Activated CD8-positive, alpha-beta T cell treated with anti-CD3 and anti-CD28 coated beads, Interleukin-2, amount 10 ng/mL, durations not matched to agents 7 days and 5 days (primary cell): ENCODE measurements around the gene POTEC. TPM values are rescaled to one million over a fixed set of nuclear protein-coding genes. Genes with fewer than 3 reads are reported as not detected.
"Not testable (repeated sequence)": the region's sequence is repeated elsewhere in the genome, so short reads cannot be mapped to it uniquely, and the experiment has no call there.

Experiments used
- ATAC-seq: fragments of 150-1000 bp; cut with Tn5 transposase; one replicate; pipeline ENCODE4 v1.10.0; 2021; ENCODE audit warnings: moderate library complexity
- CTCF ChIA-PET: fragments of 350-600 bp; sonication (Branson Sonifier 250); formaldehyde crosslinking; loops from one replicate; lab custom pipeline; 2021; ENCODE audit warnings: antibody characterized with exemption; lab: Charles Lee
- POLR2A ChIA-PET: fragments of 350-600 bp; sonication (Branson Sonifier 250); formaldehyde crosslinking; loops from one replicate; lab custom pipeline; 2021; ENCODE audit warnings: antibody characterized with exemption; lab: Charles Lee
- DNase-seq: peaks from one replicate; pipeline ENCODE4 v3.0.0-alpha.2; 2020
- H3K27ac Mint-ChIP-seq: one replicate; pipeline ENCODE4 v1.8.0; 2021; ENCODE audit warnings: mild to moderate bottlenecking, mixed read lengths
- H3K27me3 Mint-ChIP-seq: one replicate; pipeline ENCODE4 v1.8.0; 2021; ENCODE audit warnings: low read depth, mixed read lengths
- H3K36me3 Mint-ChIP-seq: one replicate; pipeline ENCODE4 v1.8.0; 2021; ENCODE audit warnings: low read depth, mixed read lengths
- H3K4me1 Mint-ChIP-seq: one replicate; pipeline ENCODE4 v1.8.0; 2021; ENCODE audit warnings: low read depth, mixed read lengths
- H3K4me3 Mint-ChIP-seq: one replicate; pipeline ENCODE4 v1.8.0; 2021; ENCODE audit warnings: mild to moderate bottlenecking, mixed read lengths
- H3K9me3 Mint-ChIP-seq: one replicate; pipeline ENCODE4 v1.8.0; 2022; ENCODE audit warnings: mixed read lengths; ENCODE audit not compliant: insufficient read depth
- total RNA-seq, 2 experiments: library from RNA; stranded (reverse); gene quantifications; one replicate each; pipeline ENCODE4 v1.2.3, GENCODE V29; 2021

The POTEC gene
- not detected for total RNA-seq

- H3K27ac Mint-ChIP-seq, H3K4me3 Mint-ChIP-seq, DNase-seq, H3K36me3 Mint-ChIP-seq, CTCF ChIA-PET, H3K4me1 Mint-ChIP-seq, POLR2A ChIA-PET, ATAC-seq, H3K9me3 Mint-ChIP-seq, H3K27me3 Mint-ChIP-seq: not testable (repeated sequence)
Measured at GRCh38 chr18:14543446-14543964, at the start of gene POTEC. Gene POTEC, minus strand, starts transcription at chr18:14543600. Its CDS starts 454 bp downstream, at chr18:14543146.

- H3K36me3 Mint-ChIP-seq, result no peaks in the 10 kb centered on the region
- peaks cover 2% of the 10 kb centered on the region for H3K9me3 Mint-ChIP-seq
- ChIA-PET CTCF (no interaction called here), POLR2A (no interaction called here)
- H3K27ac Mint-ChIP-seq, result no peak overlapping the region
- no peak for DNase-seq
- no peaks in the 10 kb centered on the region for H3K4me1 Mint-ChIP-seq
- no peak overlapping the region for H3K4me3 Mint-ChIP-seq
- no peak for ATAC-seq
- no peaks in the 10 kb centered on the region for H3K27me3 Mint-ChIP-seq
Measured at GRCh38 chr18:14577971-14578370, 34.6 kb upstream of the POTEC start.

- H3K36me3 Mint-ChIP-seq, H3K4me3 Mint-ChIP-seq, H3K27me3 Mint-ChIP-seq, POLR2A ChIA-PET, H3K4me1 Mint-ChIP-seq, H3K27ac Mint-ChIP-seq, ATAC-seq, H3K9me3 Mint-ChIP-seq, CTCF ChIA-PET, DNase-seq: not testable (repeated sequence)
Measured at GRCh38 chr18:14559502-14559901, 16.1 kb upstream of the POTEC start.

- H3K27me3 Mint-ChIP-seq, H3K9me3 Mint-ChIP-seq, H3K27ac Mint-ChIP-seq, POLR2A ChIA-PET, H3K36me3 Mint-ChIP-seq, ATAC-seq, CTCF ChIA-PET, DNase-seq, H3K4me3 Mint-ChIP-seq, H3K4me1 Mint-ChIP-seq: not testable (repeated sequence)
Measured at GRCh38 chr18:14531659-14532058, 11.7 kb downstream of the POTEC start.

GRCh38 chr18:14510707-14511106 lies 32.7 kb downstream of the POTEC start:
- H3K9me3 Mint-ChIP-seq, POLR2A ChIA-PET, H3K27ac Mint-ChIP-seq, CTCF ChIA-PET, DNase-seq, H3K27me3 Mint-ChIP-seq, ATAC-seq, H3K36me3 Mint-ChIP-seq, H3K4me3 Mint-ChIP-seq, H3K4me1 Mint-ChIP-seq: not testable (repeated sequence)

GRCh38 chr18:14503691-14504090 lies 39.7 kb downstream of the POTEC start:
- ATAC-seq, H3K9me3 Mint-ChIP-seq, H3K27ac Mint-ChIP-seq, DNase-seq, H3K27me3 Mint-ChIP-seq, H3K4me3 Mint-ChIP-seq, H3K4me1 Mint-ChIP-seq, H3K36me3 Mint-ChIP-seq, CTCF ChIA-PET, POLR2A ChIA-PET: not testable (repeated sequence)

- H3K9me3 Mint-ChIP-seq, CTCF ChIA-PET, H3K27me3 Mint-ChIP-seq, DNase-seq, H3K36me3 Mint-ChIP-seq, POLR2A ChIA-PET, H3K4me1 Mint-ChIP-seq, ATAC-seq, H3K27ac Mint-ChIP-seq, H3K4me3 Mint-ChIP-seq: not testable (repeated sequence)
Measured at GRCh38 chr18:14501894-14502293, 41.5 kb downstream of the POTEC start.

- ATAC-seq, result not testable (repeated sequence)
Measured at GRCh38 chr18:14489256-14490014, 54.0 kb downstream of the POTEC start.

GRCh38 chr18:14488789-14489188 lies 54.6 kb downstream of the POTEC start:
- H3K36me3 Mint-ChIP-seq, POLR2A ChIA-PET, H3K27ac Mint-ChIP-seq, H3K4me1 Mint-ChIP-seq, DNase-seq, H3K4me3 Mint-ChIP-seq, CTCF ChIA-PET, ATAC-seq, H3K9me3 Mint-ChIP-seq, H3K27me3 Mint-ChIP-seq: not testable (repeated sequence)

More at GRCh38 chr18:14489256-14490014, 54.0 kb downstream of the POTEC start:
- H3K4me1 Mint-ChIP-seq, CTCF ChIA-PET, H3K4me3 Mint-ChIP-seq, H3K9me3 Mint-ChIP-seq, DNase-seq, H3K27ac Mint-ChIP-seq, H3K36me3 Mint-ChIP-seq, H3K27me3 Mint-ChIP-seq, POLR2A ChIA-PET: not testable (repeated sequence)

GRCh38 chr18:14486926-14487580 lies 56.3 kb downstream of the POTEC start:
- H3K27ac Mint-ChIP-seq, CTCF ChIA-PET, H3K4me1 Mint-ChIP-seq, H3K9me3 Mint-ChIP-seq, POLR2A ChIA-PET, DNase-seq, H3K27me3 Mint-ChIP-seq, H3K36me3 Mint-ChIP-seq, ATAC-seq, H3K4me3 Mint-ChIP-seq: not testable (repeated sequence)

GRCh38 chr18:14479076-14479475 lies 64.3 kb downstream of the POTEC start:
- H3K27me3 Mint-ChIP-seq, POLR2A ChIA-PET, H3K4me3 Mint-ChIP-seq, ATAC-seq, H3K27ac Mint-ChIP-seq, DNase-seq, H3K36me3 Mint-ChIP-seq, H3K9me3 Mint-ChIP-seq, CTCF ChIA-PET, H3K4me1 Mint-ChIP-seq: not testable (repeated sequence)

- H3K36me3 Mint-ChIP-seq, POLR2A ChIA-PET, H3K4me3 Mint-ChIP-seq, CTCF ChIA-PET, H3K9me3 Mint-ChIP-seq, DNase-seq, H3K27ac Mint-ChIP-seq, H3K27me3 Mint-ChIP-seq, ATAC-seq, H3K4me1 Mint-ChIP-seq: not testable (repeated sequence)
Measured at GRCh38 chr18:14475520-14475919, 67.9 kb downstream of the POTEC start.
